Urothelium cell line (cell line): ENCODE results near the gene TMSB4X.

Source experiments
- DNase-seq: peaks from one replicate; pipeline ENCODE4 v3.0.0; 2011; ENCODE audit warnings: low spot score, mixed read lengths
- FAIRE-seq: peaks from 2 replicates; lab custom pipeline; 2011; peaks lifted over from hg19 to GRCh38; lab: Jason Lieb, UNC

Gene TMSB4X

GRCh38 chrX:12992544-12993118 lies 17.7 kb downstream of the TMSB4X start:
- no peak for DNase-seq
- FAIRE-seq, result no peak

GRCh38 chrX:12993826-12994225 lies 18.9 kb downstream of the TMSB4X start:
- FAIRE-seq, result no peak
- no peak for DNase-seq

DNA sequence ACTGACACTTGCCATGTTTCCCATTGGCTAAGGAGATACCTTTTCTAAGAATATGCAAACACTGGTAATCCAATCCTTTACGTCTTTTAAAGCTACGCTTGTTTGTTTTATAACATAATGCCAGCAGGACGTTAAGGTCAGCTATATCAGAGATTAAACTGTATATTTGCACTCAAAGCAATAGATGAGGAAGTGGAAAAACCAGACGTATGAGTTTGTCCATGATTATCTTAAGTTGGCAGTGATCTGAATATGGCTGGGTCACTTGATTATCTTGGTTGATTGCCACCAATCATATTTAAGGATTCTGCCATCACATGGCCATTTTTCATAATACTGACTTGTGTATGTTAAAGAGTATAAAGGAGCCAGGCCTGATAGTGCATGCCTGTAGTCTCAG lies 19.4 kb downstream of the TMSB4X start:
- DNase-seq, result no peak
- FAIRE-seq, result no peak

GRCh38 chrX:12996934-12997435 lies 22.1 kb downstream of the TMSB4X start:
- no peak for FAIRE-seq

GRCh38 chrX:12997906-12998687 lies 23.2 kb downstream of the TMSB4X start:
- FAIRE-seq, result no peak
- DNase-seq, result no peak

More at GRCh38 chrX:12996934-12997435, 22.1 kb downstream of the TMSB4X start:
- DNase-seq, result no peak

- no peak for FAIRE-seq
- no peak for DNase-seq
These were observed 24.5 kb downstream of the TMSB4X start for GRCh38 chrX:12999422-12999821.

GRCh38 chrX:13000301-13000811 lies 25.4 kb downstream of the TMSB4X start:
- FAIRE-seq, result no peak

DNA sequence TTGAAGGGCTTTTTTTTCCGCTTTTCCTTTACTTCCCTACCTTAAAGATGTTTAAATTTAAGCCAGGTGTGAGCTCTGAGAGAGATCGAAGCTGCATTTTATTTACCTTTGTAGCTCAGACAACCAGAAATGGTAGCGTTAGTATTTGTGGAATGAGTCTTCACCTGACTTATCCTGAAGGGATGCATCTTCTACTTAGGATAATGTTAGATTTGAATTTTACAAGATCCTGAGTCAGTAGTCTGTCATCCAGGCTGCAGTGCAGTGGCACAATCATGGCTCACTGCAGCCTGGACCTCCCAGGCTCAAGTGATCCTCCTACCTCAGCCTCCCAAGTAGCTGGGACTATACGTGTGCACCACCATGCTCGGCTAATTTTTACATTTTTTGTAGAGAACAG lies 26.2 kb downstream of the TMSB4X start:
- FAIRE-seq (no peak), DNase-seq (no peak)

More at GRCh38 chrX:13000301-13000811, 25.4 kb downstream of the TMSB4X start:
- no peak for DNase-seq

DNA sequence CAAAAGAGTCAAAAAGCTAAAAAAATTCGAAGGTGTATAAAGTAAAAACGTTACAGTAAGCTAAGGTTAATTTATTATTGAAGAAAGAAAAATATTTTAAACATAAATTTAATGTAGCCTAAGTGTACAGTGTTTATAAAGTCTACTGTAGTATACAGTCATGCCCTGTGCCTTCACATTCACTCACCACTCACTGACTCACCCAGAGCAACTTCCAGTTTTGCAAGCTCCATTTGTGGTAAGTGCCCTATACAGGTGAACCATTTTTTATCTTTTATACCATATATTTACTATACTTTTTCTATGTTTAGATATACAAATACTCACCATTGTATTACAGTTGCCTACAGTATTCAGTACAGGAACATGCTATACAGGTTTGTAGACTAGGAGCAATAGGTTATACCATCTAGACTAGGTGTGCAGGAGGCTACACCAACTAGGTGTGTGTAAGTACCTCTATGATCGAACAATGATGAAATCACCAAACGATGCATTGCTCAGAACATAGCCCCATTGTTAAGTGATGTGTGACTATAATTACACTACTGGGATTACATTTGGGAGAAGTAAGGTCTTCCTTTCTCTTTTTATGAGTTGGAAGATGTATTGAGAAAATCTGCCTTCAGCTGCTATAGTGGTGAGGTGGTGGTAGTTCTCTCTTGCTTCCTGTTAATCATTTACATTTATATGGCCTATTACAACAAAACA lies 27.2 kb downstream of the TMSB4X start:
- FAIRE-seq, result no peak
- DNase-seq, result no peak

DNA sequence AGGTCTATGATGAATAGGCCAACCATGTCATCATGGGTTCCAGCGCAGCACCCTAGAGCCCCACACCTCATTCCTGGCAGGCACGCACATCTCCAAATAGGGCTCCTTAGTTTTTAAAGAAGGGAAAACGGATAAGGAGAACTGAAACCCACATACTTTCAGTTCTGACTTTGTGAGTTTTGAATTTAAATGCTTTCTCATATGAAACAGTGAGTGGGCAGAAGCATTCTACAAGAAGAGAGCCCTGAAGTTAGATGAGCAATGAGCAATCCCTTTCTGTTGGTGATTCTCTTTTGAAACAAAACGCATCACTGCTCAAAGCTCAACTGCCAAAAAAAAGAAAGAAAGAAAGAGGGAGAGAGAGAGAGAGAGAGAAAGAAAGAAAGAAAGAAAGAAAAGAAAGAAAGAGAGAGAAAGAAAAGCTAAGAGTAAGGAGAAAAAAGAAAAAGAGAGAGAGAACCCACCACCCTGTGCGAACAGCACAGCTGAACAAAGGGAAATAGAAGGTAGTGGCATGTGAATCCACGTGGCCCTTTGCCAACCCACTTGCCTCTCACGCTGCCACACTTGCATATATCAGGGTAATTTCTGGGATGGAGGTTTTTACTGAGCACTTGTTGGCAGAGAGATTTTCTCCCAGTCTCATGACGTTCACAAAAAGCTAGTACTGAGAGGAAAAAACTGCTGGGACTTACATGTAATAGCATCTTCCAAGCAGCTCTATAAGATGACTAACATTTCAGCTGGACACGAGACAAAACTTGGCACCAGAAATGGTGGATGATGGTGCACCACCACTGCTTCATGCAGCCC lies 31.0 kb downstream of the TMSB4X start:
- FAIRE-seq (no peak), DNase-seq (no peak)

DNA sequence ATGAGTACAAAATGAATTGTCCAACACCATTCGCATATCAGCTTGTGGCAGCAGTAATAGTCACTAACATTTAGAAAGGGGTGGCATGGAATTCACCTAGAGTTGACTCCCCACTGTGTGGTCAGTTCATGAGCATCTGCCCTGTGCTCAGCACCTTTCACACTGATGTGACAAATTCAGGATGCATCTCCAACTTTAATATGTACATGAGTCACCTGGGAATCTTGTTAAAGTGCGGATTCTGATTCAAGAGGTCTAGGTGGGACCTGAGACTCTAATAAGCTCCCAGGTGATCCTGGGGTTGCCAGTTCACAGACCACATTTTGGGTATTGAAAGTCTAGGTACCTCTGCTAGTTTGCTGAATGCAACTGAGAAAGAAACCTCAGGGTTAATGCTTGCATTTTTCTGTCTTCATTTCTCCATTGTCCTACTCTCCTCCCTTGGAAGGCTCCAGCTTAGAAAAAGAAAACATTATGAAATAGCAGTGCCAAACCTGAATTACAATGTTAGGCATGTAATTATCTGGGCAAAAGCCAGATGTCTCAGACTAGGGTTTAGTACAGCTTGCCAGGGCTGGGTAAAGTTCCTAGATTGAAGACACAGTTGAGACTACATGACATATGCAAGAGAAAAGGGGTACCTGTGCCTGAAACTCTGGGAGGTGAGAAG lies 32.7 kb downstream of the TMSB4X start:
- no peak for FAIRE-seq

GRCh38 chrX:13008189-13008533 lies 33.3 kb downstream of the TMSB4X start:
- no peak for FAIRE-seq
- no peak for DNase-seq

More for the DNA sequence above, 32.7 kb downstream of the TMSB4X start:
- no peak for DNase-seq

- FAIRE-seq (no peak), DNase-seq (no peak)
These were observed 33.9 kb downstream of the TMSB4X start for GRCh38 chrX:13008851-13009250.

DNA sequence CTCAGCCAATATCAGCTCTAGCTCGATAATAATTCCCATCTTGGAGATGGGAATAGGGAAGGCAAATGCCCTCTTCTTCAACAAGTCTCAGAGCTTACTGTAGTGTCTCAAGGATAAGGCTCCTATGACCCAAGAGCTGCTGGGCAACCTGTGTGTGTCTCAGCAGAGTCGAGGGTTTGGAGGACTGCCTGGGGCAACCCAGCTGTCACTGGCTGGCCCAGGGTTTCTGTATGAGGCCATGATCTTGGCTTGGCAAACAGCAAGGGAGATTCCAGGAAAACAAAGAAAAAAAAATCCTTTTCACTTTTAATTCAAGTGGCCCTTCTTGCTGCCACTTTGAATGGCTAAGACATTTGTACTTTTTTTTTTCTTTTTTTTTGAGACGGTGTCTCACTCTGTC lies 34.4 kb downstream of the TMSB4X start:
- FAIRE-seq (no peak), DNase-seq (no peak)

DNA sequence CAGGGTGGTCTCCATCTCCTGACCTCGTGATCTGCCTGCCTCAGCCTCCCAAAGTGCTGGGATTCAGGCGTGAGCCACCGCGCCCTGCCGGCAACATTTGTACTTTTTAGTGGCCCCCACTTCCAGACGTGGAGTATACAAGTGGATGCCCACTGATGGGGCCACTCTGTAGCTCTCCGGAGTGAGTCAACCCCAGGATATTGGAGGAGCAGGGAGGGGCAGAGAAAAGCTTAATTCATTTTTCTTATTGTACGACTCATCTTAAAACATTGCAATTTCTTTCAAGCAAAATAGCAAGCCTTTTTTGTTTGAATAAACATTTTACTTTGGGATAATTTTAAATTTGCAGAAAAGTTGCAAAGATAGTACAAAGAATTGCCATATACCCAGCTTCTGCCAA lies 34.9 kb downstream of the TMSB4X start:
- FAIRE-seq (no peak), DNase-seq (no peak)

GRCh38 chrX:13010546-13010945 lies 35.6 kb downstream of the TMSB4X start:
- DNase-seq, result no peak
- no peak for FAIRE-seq

DNA sequence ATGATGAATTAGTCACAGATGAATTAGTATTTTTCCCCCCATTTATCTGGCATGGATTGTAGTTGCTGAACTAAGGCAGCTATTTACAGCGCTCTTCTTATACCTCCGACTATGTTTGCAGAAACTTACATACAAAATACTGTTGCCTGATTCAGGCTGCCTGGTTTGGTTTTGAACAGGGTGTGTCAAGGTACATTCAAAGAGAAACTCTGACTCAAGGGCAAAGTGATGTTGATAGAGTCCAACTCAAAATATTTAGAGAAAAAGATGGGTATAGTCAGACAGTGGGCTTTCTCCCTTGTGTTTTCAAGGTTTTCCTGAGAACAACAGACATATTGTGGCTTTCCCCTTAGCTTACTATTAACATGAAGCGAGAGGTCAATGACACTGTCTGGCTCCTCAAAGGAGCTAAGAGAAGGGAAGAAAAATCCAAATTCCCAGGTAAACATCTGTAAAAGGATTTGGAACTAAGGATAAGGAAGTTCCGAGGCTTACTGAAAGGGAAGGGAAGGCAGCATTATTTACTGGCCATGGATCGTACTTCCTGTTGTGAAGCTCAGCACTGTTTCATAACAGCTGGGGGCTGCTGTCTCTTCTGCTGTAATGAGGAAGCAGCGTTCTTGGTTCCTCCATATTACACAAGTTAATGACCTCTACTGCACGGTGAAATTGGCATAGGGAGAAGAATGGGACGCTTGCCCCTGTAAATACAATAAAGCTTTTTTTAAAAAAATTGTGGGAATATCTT lies 38.6 kb downstream of the TMSB4X start:
- FAIRE-seq, result no peak
- no peak for DNase-seq

GRCh38 chrX:13014111-13015096 lies 39.5 kb downstream of the TMSB4X start:
- FAIRE-seq (no peak), DNase-seq (no peak)
